GM23338 (cell line): ENCODE data around the gene MUC5AC. TPM values are rescaled to one million over a fixed set of nuclear protein-coding genes. Genes with fewer than 3 reads are reported as not detected.

Experiments used
- ATAC-seq: fragments of 200-7000 bp; cut with Tn5 transposase; 3 replicates; pipeline ENCODE4 v1.9.1; 2020
- DNase-seq: peaks from one replicate; pipeline ENCODE4 v3.0.0-alpha.2; 2015; ENCODE audit warnings: low spot score
- H2AFZ ChIP-seq: fragments of 200-600 bp; sonication (generic); 2 replicates; pipeline ENCODE4 v1.8.0; 2016; ENCODE audit warnings: antibody characterized with exemption, mild to moderate bottlenecking, moderate library complexity
- H3F3A ChIP-seq: fragments of 200-600 bp; sonication (generic); replicated peaks from 2 replicates; pipeline ENCODE4 v1.8.0; 2017; ENCODE audit warnings: antibody characterized with exemption, mixed run types, low read depth
- H3K27ac ChIP-seq: fragments of 200-600 bp; sonication (generic); 2 replicates; pipeline ENCODE4 v1.6.1; 2016; ENCODE audit warnings: low read depth
- H3K27me3 ChIP-seq: fragments of 200-600 bp; sonication (generic); 2 replicates; pipeline ENCODE4 v1.8.0; 2016; ENCODE audit warnings: mild to moderate bottlenecking, mixed run types, moderate library complexity; ENCODE audit not compliant: insufficient read depth
- H3K36me3 ChIP-seq: fragments of 200-600 bp; sonication (generic); 2 replicates; pipeline ENCODE4 v1.8.0; 2016; ENCODE audit warnings: mild to moderate bottlenecking; ENCODE audit not compliant: insufficient read depth
- H3K4me1 ChIP-seq: fragments of 200-600 bp; sonication (generic); 2 replicates; pipeline ENCODE4 v1.8.0; 2016; ENCODE audit warnings: mild to moderate bottlenecking, moderate library complexity; ENCODE audit not compliant: insufficient read depth
- H3K4me2 ChIP-seq: fragments of 200-600 bp; sonication (generic); 2 replicates; pipeline ENCODE4 v1.7.1; 2017; ENCODE audit warnings: mixed run types
- H3K4me3 ChIP-seq: fragments of 200-600 bp; sonication (generic); 2 replicates; pipeline ENCODE4 v1.6.1; 2016; ENCODE audit warnings: mixed run types
- H3K79me2 ChIP-seq: fragments of 200-600 bp; sonication (generic); replicated peaks from 2 replicates; pipeline ENCODE4 v1.8.0; 2017; ENCODE audit warnings: mild to moderate bottlenecking; ENCODE audit not compliant: insufficient read depth
- H3K9me2 ChIP-seq: fragments of 200-600 bp; sonication (generic); 2 replicates; pipeline ENCODE4 v1.8.0; 2017; ENCODE audit not compliant: insufficient read depth
- H4K20me1 ChIP-seq: fragments of 200-600 bp; sonication (generic); replicated peaks from 2 replicates; pipeline ENCODE4 v1.8.0; 2017; ENCODE audit warnings: mild to moderate bottlenecking; ENCODE audit not compliant: insufficient read depth
- H3K27ac Mint-ChIP-seq: 2 replicates; pipeline ENCODE4 v1.8.0; 2020; ENCODE audit warnings: inconsistent platforms, mild to moderate bottlenecking, moderate library complexity, mixed read lengths
- H3K27me3 Mint-ChIP-seq: 3 replicates; pipeline ENCODE4 v1.8.0; 2022; ENCODE audit warnings: low read depth, mild to moderate bottlenecking, moderate library complexity, mixed read lengths, inconsistent platforms; ENCODE audit not compliant: insufficient read depth, poor library complexity
- H3K36me3 Mint-ChIP-seq: 3 replicates; pipeline ENCODE4 v1.8.0; 2021; ENCODE audit warnings: low read depth, mild to moderate bottlenecking, inconsistent platforms, moderate library complexity, mixed read lengths
- H3K4me1 Mint-ChIP-seq: 3 replicates; pipeline ENCODE4 v1.8.0; 2020; ENCODE audit warnings: mild to moderate bottlenecking, inconsistent platforms, mixed read lengths
- H3K4me3 Mint-ChIP-seq: 3 replicates; pipeline ENCODE4 v1.8.0; 2021; ENCODE audit warnings: moderate library complexity, mild to moderate bottlenecking, inconsistent platforms, mixed read lengths
- H3K9me3 Mint-ChIP-seq: 3 replicates; pipeline ENCODE4 v1.8.0; 2020; ENCODE audit warnings: moderate library complexity, mild to moderate bottlenecking, inconsistent platforms, mixed read lengths
- CREB1 ChIP-seq: fragments of 250-450 bp; sonication (Bioruptor Pico); IDR thresholded peaks from 2 replicates; pipeline ENCODE4 v1.5.0; 2020; ENCODE audit warnings: low read depth, mild to moderate bottlenecking, moderate library complexity
- EZH2 ChIP-seq: fragments of 200-600 bp; sonication (generic); IDR thresholded peaks from one replicate; pipeline ENCODE4 v1.8.0; 2017; ENCODE audit warnings: antibody characterized with exemption, mild to moderate bottlenecking, low read depth; ENCODE audit not compliant: unreplicated experiment
- EZH2phosphoT487 ChIP-seq: fragments of 200-600 bp; sonication (generic); IDR thresholded peaks from one replicate; pipeline ENCODE4 v1.8.1; 2018; ENCODE audit warnings: antibody characterized with exemption; ENCODE audit not compliant: unreplicated experiment
- JUNB ChIP-seq: IDR thresholded peaks from one replicate; pipeline ENCODE4 v1.6.1; 2016; ENCODE audit warnings: antibody characterized with exemption; ENCODE audit not compliant: unreplicated experiment
- NANOG ChIP-seq: IDR thresholded peaks from 2 replicates; pipeline ENCODE4 v1.6.1; 2016; ENCODE audit warnings: antibody characterized with exemption, borderline replicate concordance
- POLR2AphosphoS5 ChIP-seq: IDR thresholded peaks from 2 replicates; pipeline ENCODE4 v1.6.1; 2016; ENCODE audit warnings: antibody characterized with exemption, low read depth
- STAT1 ChIP-seq: IDR thresholded peaks from one replicate; pipeline ENCODE4 v1.6.1; 2016; ENCODE audit warnings: antibody characterized with exemption; ENCODE audit not compliant: unreplicated experiment
- ZNF114 ChIP-seq: fragments of 250-450 bp; sonication (Bioruptor Pico); IDR thresholded peaks from 2 replicates; pipeline ENCODE4 v1.5.0; 2020; ENCODE audit warnings: mild to moderate bottlenecking, moderate library complexity
- ZNF331 ChIP-seq: fragments of 250-450 bp; sonication (Bioruptor Pico); IDR thresholded peaks from 2 replicates; pipeline ENCODE4 v1.5.0; 2020; ENCODE audit warnings: low read depth, mild to moderate bottlenecking, moderate library complexity
- polyA plus RNA-seq: library from polyadenylated mRNA; unstranded; fragments of >200 nt; fragmentation: Nextera tagmentation; extraction: Ambion mirVana; gene quantifications from 2 replicates; pipeline ENCODE4 v1.2.1, GENCODE V29; 2016
- total RNA-seq: library from RNA; depleted of rRNA; stranded (reverse); fragments of >200 nt; shearing (Covaris generic); gene quantifications from 2 replicates; pipeline ENCODE4 v1.2.3, GENCODE V29; 2014
- TF ChIP-seq, protein P1 (sequence below): IDR thresholded peaks from one replicate; pipeline ENCODE4 v1.6.1; 2018; ENCODE audit warnings: antibody characterized with exemption; ENCODE audit not compliant: unreplicated experiment
- TF ChIP-seq, protein P2 (sequence below), 2 experiments: fragments of 200-600 bp in 1 of 2; sonication (generic) in 1 of 2; conservative IDR thresholded peaks; 2 replicates each; pipeline versions ENCODE4 v1.5.1 to v1.6.1; 2016 to 2017; ENCODE audit warnings: antibody characterized with exemption in 2 of 2, low read depth in 2 of 2, mild to moderate bottlenecking in 2 of 2, moderate library complexity in 1 of 2
- TF ChIP-seq, protein P3 (sequence below): IDR thresholded peaks from 2 replicates; pipeline ENCODE4 v1.6.1; 2016; ENCODE audit warnings: antibody characterized with exemption
- TF ChIP-seq, protein P4 (sequence below): fragments of 250-450 bp; sonication (Bioruptor Pico); IDR thresholded peaks from 2 replicates; pipeline ENCODE4 v1.5.0; 2020; ENCODE audit warnings: mild to moderate bottlenecking, moderate library complexity

MUC5AC gene
- total and polyA plus RNA-seq, 2 experiments from 2014 or later = not detected

DNA sequence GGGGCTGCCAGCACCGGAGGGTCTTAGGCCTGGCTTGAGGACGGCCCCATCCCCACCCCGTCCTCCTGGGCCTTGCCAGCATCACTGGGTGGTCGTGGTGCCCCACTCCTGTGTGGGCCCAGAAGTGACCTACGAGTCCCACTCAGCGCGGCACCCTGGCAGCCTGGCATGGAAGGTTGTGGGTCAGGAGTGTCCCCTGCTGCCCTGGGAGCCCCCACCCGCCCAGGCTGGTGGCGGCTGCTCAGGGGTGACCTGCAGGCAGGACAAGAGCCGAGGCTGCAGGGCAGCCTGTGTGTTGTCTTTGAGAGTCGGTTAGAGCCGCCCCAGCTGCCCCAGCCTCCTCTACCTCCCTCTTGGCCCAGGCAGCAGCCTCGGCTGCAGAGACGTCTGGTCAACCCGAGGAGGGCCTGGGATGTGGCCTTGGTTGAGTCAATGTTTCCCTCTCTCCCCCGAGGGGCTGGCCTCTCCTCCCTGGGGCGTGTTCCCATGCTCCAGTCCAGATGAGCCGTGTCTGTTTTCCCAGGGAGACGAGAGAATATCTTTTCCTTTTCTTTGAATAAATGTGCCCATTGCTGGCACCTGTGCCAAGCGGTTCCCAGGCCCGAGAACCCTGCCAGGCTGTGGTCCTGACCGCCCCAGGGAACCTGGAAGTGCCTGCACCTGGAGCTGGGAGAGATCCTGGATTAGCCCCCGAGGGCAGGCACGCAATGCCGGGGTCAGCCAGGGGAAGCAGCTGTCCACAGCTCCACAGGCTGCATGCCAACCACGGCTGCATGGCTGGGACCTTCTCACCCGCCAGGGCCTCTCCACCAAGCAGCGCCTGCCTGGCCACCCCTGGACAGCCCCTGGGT lies 35.7 kb upstream of the MUC5AC start:
- no peak overlapping the region for H3K27ac Mint-ChIP-seq
- Histone ChIP-seq H3K4me1 (no peaks in the 10 kb centered on the region), H3K27me3 (no peaks in the 10 kb centered on the region), H3K36me3 (no peaks in the 10 kb centered on the region), H3K27ac (no peak overlapping the region), H4K20me1 (no peaks in the 10 kb centered on the region), H3K9me2 (no peaks in the 10 kb centered on the region), H3K79me2 (no peaks in the 10 kb centered on the region), H2AFZ (no peak overlapping the region), H3F3A (no peaks in the 10 kb centered on the region), H3K4me3 (no peak overlapping the region), H3K4me2 (no peak overlapping the region)
- H3K9me3 Mint-ChIP-seq = no peaks in the 10 kb centered on the region
- H3K4me1 Mint-ChIP-seq = no peaks in the 10 kb centered on the region
- peaks cover 13% of the 10 kb centered on the region for H3K27me3 Mint-ChIP-seq
- no peaks in the 10 kb centered on the region for H3K36me3 Mint-ChIP-seq
- TF ChIP-seq CREB1 (CRISPR knock-in tag) (no peak), ZNF114 (CRISPR knock-in tag) (no peak), EZH2phosphoT487 (no peak), JUNB (no peak), NANOG (no peak), POLR2AphosphoS5 (no peak), ZNF331 (no peak), EZH2 (no peak), STAT1 (no peak)
- TF ChIP-seq, protein P1, sequence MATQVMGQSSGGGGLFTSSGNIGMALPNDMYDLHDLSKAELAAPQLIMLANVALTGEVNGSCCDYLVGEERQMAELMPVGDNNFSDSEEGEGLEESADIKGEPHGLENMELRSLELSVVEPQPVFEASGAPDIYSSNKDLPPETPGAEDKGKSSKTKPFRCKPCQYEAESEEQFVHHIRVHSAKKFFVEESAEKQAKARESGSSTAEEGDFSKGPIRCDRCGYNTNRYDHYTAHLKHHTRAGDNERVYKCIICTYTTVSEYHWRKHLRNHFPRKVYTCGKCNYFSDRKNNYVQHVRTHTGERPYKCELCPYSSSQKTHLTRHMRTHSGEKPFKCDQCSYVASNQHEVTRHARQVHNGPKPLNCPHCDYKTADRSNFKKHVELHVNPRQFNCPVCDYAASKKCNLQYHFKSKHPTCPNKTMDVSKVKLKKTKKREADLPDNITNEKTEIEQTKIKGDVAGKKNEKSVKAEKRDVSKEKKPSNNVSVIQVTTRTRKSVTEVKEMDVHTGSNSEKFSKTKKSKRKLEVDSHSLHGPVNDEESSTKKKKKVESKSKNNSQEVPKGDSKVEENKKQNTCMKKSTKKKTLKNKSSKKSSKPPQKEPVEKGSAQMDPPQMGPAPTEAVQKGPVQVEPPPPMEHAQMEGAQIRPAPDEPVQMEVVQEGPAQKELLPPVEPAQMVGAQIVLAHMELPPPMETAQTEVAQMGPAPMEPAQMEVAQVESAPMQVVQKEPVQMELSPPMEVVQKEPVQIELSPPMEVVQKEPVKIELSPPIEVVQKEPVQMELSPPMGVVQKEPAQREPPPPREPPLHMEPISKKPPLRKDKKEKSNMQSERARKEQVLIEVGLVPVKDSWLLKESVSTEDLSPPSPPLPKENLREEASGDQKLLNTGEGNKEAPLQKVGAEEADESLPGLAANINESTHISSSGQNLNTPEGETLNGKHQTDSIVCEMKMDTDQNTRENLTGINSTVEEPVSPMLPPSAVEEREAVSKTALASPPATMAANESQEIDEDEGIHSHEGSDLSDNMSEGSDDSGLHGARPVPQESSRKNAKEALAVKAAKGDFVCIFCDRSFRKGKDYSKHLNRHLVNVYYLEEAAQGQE = no peak
- TF ChIP-seq, protein P2, sequence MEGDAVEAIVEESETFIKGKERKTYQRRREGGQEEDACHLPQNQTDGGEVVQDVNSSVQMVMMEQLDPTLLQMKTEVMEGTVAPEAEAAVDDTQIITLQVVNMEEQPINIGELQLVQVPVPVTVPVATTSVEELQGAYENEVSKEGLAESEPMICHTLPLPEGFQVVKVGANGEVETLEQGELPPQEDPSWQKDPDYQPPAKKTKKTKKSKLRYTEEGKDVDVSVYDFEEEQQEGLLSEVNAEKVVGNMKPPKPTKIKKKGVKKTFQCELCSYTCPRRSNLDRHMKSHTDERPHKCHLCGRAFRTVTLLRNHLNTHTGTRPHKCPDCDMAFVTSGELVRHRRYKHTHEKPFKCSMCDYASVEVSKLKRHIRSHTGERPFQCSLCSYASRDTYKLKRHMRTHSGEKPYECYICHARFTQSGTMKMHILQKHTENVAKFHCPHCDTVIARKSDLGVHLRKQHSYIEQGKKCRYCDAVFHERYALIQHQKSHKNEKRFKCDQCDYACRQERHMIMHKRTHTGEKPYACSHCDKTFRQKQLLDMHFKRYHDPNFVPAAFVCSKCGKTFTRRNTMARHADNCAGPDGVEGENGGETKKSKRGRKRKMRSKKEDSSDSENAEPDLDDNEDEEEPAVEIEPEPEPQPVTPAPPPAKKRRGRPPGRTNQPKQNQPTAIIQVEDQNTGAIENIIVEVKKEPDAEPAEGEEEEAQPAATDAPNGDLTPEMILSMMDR (conservative IDR thresholded peaks at IDR 0.05; ENCODE audit: low read depth in 2 of 2) = no peak
- TF ChIP-seq, protein P3, sequence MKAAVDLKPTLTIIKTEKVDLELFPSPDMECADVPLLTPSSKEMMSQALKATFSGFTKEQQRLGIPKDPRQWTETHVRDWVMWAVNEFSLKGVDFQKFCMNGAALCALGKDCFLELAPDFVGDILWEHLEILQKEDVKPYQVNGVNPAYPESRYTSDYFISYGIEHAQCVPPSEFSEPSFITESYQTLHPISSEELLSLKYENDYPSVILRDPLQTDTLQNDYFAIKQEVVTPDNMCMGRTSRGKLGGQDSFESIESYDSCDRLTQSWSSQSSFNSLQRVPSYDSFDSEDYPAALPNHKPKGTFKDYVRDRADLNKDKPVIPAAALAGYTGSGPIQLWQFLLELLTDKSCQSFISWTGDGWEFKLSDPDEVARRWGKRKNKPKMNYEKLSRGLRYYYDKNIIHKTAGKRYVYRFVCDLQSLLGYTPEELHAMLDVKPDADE = no peak
- TF ChIP-seq, protein P4, sequence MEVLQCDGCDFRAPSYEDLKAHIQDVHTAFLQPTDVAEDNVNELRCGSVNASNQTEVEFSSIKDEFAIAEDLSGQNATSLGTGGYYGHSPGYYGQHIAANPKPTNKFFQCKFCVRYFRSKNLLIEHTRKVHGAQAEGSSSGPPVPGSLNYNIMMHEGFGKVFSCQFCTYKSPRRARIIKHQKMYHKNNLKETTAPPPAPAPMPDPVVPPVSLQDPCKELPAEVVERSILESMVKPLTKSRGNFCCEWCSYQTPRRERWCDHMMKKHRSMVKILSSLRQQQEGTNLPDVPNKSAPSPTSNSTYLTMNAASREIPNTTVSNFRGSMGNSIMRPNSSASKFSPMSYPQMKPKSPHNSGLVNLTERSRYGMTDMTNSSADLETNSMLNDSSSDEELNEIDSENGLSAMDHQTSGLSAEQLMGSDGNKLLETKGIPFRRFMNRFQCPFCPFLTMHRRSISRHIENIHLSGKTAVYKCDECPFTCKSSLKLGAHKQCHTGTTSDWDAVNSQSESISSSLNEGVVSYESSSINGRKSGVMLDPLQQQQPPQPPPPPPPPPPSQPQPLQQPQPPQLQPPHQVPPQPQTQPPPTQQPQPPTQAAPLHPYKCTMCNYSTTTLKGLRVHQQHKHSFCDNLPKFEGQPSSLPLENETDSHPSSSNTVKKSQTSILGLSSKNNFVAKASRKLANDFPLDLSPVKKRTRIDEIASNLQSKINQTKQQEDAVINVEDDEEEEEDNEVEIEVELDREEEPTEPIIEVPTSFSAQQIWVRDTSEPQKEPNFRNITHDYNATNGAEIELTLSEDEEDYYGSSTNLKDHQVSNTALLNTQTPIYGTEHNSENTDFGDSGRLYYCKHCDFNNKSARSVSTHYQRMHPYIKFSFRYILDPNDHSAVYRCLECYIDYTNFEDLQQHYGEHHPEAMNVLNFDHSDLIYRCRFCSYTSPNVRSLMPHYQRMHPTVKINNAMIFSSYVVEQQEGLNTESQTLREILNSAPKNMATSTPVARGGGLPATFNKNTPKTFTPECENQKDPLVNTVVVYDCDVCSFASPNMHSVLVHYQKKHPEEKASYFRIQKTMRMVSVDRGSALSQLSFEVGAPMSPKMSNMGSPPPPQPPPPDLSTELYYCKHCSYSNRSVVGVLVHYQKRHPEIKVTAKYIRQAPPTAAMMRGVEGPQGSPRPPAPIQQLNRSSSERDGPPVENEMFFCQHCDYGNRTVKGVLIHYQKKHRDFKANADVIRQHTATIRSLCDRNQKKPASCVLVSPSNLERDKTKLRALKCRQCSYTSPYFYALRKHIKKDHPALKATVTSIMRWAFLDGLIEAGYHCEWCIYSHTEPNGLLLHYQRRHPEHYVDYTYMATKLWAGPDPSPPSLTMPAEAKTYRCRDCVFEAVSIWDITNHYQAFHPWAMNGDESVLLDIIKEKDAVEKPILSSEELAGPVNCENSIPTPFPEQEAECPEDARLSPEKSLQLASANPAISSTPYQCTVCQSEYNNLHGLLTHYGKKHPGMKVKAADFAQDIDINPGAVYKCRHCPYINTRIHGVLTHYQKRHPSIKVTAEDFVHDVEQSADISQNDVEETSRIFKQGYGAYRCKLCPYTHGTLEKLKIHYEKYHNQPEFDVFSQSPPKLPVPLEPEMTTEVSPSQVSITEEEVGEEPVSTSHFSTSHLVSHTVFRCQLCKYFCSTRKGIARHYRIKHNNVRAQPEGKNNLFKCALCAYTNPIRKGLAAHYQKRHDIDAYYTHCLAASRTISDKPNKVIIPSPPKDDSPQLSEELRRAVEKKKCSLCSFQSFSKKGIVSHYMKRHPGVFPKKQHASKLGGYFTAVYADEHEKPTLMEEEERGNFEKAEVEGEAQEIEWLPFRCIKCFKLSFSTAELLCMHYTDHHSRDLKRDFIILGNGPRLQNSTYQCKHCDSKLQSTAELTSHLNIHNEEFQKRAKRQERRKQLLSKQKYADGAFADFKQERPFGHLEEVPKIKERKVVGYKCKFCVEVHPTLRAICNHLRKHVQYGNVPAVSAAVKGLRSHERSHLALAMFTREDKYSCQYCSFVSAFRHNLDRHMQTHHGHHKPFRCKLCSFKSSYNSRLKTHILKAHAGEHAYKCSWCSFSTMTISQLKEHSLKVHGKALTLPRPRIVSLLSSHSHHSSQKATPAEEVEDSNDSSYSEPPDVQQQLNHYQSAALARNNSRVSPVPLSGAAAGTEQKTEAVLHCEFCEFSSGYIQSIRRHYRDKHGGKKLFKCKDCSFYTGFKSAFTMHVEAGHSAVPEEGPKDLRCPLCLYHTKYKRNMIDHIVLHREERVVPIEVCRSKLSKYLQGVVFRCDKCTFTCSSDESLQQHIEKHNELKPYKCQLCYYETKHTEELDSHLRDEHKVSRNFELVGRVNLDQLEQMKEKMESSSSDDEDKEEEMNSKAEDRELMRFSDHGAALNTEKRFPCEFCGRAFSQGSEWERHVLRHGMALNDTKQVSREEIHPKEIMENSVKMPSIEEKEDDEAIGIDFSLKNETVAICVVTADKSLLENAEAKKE = no peak
- ATAC-seq = no peak
- H3K4me3 Mint-ChIP-seq = no peak overlapping the region
- no peak for DNase-seq
